Measurements from ENCODE around the gene HMCN2.

GRCh38 chr9:130316430-130316829 lies 50.9 kb downstream of the HMCN2 start:
- TF ChIP-seq CTCF (IDR thresholded peaks at IDR 0.05) (no peak), POLR2A (IDR thresholded peaks at IDR 0.05; ENCODE audit: low read depth) (no peak), EP300 (IDR thresholded peaks at IDR 0.05) (no peak), POLR2AphosphoS5 (IDR thresholded peaks at IDR 0.05) (no peak)

All from esophagus muscularis mucosa (tissue), 4 donors.